GM04504 (cell line): Measurements from ENCODE around the gene C6orf89.
"Not testable (repeated sequence)": the region's sequence is repeated elsewhere in the genome, so short reads cannot be mapped to it uniquely, and the experiment has no call there.

Experiments used
- DNase-seq: peaks from one replicate; pipeline ENCODE4 v3.0.0-alpha.2; 2012; ENCODE audit warnings: low read depth

The C6orf89 gene

DNA sequence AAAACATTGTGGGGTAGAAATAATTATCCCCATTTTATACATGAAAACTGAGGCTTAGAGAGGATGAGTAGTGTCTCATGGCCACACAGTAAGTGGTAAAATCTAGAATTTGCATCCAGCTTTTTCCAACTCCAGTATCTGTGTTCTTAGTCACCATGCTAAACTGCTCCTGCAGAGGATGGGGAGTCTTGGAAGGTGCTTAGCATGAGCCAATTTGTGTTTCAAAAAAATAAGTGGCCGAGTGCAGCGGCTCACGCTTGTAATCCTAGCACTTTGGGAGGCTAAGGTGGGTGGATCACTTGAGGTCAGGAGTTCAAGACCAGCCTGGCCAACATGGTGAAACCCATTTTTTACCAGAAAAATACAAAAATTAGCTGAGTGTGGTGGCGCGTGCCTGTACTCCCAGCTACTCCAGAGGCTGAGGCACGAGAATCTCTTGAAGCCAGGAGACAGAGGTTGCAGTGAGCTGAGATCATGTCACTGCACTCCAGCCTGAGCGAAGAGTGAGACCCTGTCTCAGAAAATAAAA lies 2.4 kb downstream of the C6orf89 start:
- DNase-seq, result no peak

DNA sequence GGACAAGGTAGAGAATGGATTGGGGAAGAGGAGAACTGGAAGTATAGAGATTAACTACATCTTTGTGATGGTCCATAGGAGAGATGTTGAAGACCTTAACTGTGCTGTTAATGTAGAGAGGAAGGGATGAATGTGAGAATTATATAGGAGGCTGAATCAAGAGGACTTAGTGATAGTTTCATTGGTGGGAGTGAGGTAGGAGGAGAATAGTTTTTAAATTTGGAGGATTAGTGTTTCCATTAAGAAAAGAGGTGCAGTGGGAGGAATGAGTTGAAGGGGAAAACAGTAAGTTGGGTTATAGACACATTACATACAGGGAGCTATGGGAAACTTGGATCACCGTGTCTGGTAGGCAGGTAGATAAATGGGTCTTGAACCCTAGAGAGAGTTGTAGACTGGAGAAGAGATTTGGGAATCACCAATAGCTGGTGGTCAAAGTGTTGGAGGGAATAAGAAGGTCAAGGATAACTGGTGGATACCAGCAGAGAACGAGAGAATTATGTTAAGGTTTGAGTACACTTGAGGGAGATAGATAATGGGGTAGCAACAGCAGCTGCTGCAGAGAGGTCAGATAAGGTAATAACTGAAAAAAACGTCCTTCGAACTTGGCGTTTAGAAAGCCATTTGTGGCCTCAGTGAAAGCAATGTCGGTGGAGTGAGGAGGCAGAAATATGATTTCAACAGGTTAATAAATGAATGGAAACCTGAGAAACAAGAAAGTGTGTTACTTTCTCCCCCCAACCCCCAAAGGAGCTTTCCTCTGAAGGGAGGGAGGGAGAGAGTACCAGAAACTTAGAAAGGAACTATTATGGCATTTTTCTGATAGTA lies 3.1 kb downstream of the C6orf89 start:
- DNase-seq, result no peak

DNA sequence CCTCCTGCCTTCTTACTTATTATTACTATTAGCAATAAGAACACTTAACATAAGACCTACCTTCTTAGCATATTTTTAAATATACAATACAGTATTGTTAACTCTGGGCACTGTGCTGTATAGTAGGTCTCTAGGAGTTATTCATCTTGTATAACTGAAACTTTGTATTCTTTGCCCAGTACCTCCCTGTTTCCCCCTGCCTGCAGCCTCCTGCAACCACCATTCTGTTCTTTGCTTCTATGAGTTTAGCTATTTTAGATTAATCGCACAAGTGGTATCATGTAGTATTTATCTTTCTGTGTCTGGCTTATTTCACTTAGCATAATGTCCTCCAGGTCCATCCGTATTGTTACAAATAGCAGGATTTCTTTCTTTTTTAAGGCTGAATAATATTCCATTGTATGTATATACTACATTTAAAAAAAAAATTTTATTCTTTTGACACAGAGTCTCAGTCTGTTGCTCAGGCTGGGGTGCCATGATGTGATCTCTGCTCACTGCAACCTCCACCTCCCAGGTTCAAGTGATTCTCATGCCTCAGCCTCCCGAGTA lies 4.4 kb downstream of the C6orf89 start:
- no peak for DNase-seq

DNA sequence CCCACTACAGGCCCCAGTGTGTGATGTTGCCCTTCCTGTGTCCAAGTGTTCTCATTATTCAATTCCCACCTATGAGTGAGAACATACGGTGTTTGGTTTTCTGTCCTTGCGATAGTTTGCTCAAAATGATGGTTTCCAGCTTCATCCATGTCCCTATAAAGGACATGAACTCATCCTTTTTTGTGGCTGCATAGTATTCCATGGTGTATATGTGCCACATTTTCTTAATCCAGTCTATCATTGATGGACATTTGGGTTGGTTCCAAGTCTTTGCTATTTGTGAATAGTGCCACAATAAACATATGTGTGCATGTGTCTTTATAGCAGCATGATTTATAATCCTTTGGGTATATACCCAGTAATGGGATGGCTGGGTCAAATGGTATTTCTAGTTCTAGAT lies 5.4 kb downstream of the C6orf89 start:
- not testable (repeated sequence) for DNase-seq

DNA sequence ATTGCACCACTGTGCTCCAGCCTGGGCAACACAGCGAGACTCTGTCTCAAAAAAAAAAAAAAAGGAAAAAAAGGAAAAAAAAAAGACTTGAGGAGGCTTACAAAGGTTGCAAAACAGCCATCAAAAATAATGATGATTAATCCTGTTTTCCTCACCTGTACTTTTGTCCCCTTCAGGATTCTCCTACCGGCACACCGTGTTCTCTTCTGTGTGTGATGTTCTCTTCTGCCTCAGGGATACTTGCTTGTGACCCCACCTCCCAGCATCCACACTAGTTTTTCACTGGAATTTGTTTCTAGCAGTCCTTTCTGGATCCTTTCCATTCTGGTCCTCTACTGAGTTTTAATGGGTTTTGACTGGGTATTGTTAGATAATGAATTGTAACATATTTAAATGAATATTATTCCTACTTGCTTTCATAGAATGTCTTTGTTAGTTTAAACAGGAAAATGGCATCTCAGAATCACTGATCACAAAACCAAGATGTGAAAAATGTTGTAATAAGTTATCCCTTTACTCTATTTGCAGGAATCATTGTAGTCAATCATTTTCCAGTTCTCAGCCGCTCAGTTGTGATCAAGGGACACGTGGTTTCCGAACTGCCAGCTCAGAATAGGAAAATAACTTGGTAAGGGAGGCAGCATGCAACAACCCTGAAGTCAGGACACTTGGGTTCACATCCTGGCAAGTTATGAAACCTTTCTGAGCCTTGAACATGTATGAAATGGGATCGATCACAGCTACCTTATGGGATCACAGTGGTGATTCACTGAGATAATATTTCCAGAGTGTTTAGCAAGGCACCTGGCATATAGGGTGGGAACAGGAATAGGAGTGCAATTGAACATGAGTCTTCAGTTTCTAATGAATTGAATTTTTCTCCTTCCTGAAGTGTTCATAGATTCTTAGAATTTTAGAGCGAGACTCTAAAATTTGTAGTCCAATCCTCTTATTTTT lies 8.5 kb downstream of the C6orf89 start:
- no peak for DNase-seq

DNA sequence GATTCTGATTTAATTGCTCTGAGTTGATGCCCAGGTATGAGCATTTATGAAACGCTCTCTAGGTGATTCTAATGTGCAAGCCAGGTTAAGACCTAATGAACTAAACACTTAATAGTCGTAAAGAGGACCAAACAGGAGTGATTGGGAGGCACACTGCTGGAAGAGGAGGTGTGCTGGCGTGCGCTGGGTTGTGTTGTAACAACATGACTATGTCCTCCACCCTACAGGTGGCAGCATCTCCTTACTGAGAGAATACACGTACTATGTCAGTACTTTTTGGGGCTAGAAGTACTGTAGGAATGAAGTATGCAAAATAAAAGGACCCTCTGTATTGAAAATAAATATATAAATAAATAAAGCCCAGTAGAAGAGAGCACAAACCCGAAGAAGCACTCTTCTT lies 11.9 kb downstream of the C6orf89 start:
- DNase-seq, result no peak

DNA sequence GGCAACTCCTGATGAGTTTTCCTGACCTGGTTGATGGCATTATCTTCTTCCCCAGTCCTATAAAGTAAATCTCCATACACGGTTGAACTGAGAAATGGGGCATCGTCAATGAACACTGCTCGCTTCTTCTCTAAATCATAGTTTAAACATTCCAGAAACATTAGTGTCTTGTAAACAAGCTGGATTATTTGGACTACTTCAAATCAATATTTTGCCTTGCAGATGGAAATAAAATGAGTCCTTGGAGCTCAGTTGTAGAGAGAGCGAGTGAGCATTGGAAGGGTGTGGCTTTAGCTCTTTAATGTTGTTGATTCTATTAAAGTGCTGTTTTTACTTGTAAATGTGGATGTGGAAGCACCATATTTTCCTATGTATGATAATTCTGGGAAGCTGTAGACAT lies 18.4 kb downstream of the C6orf89 start:
- DNase-seq, result no peak

DNA sequence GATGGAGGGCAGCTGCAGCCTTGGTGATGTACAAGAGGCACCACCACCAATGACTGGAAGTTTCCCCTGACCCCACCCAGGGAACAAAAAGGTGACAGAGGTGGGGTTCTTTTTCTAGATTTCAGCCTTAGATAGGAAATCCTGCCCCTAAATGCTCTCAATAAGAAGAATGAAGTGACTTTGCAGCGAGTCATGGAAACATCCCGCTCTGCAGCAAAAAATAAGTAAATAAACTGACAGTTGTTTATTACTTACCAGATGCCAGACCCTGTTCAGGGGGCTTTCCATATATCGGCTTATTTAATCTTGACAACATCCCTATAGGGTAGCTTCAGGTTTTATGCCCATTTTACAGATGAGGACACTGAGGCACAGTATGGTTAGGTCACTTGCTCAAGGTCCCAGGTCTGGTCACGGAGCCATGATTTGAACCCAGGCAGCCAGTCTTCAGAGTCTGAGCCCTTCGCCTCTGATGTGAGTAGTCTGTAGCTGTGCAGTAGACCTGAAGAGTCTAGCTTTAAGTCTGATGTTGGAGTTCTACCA lies 19.2 kb downstream of the C6orf89 start:
- no peak for DNase-seq

DNA sequence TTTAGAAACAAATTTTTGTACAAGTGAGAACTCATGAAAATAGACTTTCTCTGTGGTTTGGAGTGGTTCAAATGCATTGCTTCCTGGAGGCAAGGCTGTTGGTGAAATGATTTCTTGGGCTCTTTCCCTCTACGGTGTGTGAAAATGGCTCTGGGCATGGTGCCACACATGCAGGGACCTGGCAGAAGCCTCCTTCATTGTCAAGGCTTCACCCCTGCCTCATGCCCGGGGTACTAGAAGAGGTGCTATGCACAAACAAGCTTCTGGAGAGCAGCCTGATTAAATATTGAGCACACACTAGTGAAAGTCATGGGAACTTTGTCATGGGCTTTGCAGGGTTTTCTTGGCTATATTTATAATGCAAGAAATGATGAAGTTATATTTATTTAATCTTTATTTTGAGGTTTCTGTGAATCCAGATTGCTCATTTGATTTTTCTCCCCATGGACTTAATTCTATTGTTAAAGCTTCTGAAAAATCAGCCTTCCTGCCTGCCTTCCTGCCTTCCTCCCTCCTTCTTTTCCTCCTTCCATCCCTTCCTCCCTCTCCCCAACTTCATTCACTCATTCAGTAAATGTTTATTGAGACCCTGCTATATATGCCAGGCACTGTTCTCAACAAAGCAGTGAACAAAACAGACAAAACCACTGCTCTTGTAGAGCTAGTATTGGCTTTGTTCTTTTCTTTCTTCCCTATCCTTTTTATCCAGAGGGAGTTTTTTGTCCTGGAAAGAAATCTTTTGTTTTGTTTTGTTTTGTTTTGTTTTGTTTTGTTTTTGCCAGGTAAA lies 21.0 kb downstream of the C6orf89 start:
- no peak for DNase-seq

DNA sequence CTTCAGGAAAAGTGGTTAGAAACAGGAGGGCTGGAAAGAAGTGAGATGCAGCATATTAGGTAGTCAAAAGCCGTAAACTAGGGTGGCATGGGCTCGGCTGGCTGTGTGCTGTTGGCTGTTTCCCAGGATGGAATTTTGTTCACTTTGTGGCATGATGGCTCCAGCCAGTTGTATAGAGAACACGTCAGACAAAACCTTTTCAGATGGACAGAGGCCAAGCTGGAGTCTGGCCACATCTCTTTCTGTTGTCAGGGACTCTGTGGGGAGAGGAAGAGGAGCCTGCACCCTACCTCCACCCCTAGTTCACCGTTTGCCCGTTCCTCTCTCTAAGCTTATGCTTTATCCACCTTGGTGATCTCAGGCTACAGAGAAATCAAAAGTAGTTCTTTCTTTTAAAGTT lies 22.0 kb downstream of the C6orf89 start:
- DNase-seq, result no peak

DNA sequence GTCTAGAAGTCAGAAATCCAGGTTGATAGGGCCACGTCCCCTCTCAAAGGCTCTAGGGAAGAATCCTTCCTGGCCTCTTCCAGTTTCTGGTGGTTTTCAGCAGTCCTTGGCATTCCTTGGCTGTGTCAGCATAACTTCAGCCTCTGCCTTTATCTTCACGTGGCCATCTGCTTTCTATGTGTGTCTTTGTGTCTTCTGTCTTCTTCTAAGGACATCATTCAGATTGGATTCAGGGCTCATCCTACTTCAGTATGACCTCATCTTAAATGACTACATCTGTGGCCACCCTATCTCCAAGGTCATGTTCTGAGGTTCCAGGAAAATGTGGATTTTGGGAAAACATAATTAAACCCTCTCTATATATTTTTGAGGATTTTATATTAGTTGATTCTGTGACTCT lies 23.0 kb downstream of the C6orf89 start:
- DNase-seq, result no peak

DNA sequence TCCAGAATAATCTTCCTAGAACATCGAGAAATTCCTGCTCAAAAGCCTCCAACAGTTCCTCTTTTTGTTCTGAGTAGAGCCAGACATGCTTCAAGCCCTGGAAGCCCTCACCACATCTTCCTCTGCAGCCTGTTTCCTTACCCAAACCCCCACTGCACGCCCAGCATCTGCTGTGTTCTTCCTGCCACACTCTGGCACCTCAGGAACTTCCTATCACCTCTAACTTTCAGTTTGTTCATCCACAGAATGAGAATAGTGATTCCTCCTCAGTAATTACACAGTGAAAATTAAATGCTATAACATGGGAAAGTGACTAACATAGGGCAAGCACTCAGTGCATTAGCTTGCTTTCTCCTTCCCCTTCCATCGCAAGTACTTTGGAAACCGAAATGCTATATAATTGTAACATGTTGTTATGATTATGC lies 26.3 kb downstream of the C6orf89 start:
- DNase-seq, result no peak

DNA sequence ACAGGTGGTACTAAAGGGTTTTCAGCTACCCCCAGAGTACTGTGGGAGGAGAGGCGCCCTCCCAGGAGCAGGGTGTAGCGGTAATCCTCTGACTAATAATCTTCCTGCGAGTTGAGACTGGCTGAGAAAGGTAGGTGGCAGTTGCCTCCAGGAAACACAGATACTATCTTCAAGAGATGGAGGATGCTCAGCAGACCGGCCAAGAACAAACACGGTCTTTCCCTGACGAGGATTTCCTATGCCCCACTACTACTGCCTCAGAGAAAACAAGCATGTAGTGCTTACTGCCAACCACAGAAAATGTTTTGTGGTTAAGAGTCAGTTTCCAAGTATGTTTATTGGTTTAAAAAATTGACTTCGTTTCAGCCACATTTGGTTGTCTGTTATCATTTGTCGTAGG lies 26.8 kb downstream of the C6orf89 start:
- DNase-seq, result peak; percentile 82

DNA sequence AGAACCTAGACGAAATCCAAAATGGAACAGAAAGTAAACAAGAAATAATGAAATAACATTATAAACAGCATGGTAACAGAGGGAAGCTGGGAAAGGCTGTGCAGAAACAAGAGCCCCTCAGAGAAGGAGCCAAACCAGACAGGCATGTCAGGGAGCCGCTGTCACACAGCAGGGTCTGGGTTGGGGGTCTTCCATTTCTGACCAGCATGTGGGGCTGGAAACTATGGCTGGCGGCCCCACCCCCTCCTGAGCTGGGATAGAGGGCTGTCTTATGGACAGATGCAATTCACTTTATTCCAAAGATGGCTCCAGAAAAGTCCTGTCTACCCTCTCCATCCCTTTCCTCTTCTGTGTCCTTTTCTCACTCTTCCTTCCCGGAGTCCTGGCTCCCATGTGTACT lies 27.3 kb downstream of the C6orf89 start:
- no peak for DNase-seq

DNA sequence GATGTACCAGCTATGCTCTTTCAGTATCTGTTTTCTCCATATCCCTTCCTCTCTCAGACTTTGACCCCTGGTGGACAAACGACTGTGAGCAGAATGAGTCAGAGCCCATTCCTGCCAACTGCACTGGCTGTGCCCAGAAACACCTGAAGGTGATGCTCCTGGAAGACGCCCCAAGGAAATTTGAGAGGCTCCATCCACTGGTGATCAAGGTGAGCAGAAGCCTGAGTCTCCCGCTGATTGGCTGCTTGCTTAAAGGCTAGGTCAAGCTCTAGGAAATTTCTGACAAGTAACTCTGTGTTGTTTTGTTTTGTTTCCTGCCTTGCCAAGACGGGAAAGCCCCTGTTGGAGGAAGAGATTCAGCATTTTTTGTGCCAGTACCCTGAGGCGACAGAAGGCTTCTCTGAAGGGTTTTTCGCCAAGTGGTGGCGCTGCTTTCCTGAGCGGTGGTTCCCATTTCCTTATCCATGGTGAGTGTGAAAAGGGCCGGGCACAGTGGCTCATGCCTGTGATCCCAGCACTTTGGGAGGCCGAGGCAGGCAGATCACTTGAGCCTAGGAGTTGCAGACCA lies 28.6 kb downstream of the C6orf89 start:
- DNase-seq, result no peak

DNA sequence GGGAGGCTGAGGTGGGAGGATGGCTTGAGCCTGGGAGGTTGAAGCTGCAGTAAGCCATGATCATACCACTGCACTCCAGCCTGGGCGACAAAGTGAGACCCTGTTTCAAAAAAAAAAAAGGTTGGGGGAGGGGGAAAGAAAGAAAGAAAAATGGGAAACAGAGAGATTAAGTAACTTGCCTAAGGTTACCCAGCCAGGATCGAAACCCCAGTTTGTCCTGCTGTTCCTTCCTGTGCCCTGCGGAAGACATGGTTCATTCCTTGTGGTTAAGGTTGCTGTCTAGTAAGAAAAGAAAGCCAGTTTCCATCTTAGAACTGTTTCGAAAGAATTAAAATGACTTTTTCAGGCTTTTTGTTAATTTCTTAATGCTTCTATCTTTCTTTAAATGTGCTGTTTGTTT lies 29.8 kb downstream of the C6orf89 start:
- DNase-seq, result no peak

DNA sequence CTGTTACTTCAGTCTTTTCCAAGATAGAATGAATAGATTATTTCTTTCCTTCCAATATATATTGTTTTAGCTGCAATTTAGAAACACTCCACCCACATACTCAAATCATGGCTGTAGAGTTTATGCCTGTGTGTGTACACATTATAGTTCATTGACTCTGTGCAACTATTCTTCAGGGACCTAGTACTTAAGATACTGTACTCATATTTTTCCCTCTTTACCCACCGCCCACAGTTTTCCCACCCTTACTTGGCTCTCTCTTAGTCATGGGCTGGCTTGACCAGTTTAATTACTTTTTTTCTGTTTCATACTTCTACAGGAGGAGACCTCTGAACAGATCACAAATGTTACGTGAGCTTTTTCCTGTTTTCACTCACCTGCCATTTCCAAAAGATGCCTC lies 30.4 kb downstream of the C6orf89 start:
- DNase-seq, result no peak

DNA sequence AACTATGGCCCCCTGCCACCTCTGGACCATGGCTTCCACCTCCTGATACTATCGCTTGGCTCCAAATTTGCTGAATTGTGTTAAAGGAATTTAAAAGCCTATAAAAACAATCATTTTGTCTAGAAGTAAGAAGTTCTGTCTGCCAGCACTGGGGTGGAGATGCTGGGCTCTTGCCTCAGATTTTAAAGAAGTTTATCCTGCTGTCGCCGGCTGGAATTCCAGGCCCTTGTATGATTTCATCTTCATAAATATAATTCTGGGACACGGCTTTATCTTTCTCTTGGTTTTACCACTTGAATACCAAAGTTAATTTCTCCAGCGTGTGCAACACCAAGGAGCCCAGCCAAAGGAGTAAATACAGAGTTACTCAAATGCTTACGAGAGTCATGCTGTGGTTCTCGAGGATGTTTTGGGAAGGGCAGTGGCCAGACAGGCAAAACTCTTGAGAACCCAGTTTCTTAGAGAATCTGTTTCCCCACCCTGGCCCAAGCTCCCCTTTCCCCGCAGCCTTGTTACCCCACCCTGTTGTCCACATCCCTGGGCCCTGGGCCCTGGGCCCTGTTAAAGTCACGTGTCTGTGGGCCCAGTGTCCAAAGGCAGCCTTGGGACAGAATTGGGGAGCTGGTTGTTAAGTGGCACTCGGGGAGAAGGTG lies 31.9 kb downstream of the C6orf89 start:
- peak; percentile 91 for DNase-seq

DNA sequence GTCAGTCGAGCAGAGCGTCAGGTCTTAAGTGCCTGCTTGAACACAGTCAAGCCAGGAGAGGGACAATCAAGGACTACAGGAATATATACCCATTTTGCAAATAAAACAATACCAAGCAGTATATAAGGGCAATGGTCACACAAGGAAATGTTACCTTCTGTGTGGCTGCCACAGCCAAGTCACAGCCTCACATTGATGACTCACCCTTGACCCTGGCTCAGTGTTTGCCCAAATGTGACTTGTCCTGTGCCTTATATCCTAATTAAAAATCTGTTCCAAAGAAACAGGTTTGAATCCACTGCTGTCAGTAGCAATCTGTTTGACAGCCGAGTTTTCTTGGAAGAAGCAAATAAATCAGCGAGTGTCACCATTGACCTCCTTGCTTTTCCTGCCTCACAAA lies 34.3 kb downstream of the C6orf89 start:
- no peak for DNase-seq

DNA sequence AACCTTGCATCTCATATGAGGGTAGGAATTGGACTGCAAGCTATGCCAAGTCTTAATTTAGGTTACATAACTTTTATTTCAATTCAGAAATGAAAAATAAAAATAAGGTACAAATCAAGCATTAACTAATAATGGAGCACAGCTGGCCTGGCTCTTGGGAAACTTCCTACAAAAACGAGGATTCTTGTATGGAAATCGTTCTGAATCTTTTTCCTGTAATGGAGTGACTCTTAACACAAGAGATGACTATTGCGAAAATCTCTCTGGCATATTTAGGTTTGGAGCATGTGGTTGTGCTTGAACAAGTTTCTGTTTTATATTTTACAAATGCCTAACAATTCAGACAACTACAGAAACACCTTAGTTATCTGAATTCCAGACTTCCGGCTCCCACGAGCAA lies 34.8 kb downstream of the C6orf89 start:
- DNase-seq, result no peak

DNA sequence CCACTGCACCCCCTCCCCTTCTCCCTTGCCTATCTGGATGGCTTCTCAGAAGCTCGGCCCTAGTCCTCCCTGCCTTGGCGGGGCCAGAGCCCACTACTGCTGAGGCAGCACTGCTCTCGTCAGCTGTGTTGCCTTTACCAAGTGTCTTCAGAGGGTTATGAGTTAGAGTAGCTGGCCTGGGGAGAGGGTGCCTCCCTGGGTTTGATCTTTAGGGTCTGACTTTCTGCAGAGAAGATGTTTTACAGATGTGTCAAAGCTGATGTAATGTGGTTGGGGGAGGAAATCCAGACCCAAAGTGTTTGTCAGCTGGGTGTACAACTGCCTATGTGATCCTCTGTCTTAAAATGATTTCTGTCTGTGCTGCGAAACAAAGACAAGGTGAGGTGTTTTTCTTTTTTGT lies 38.4 kb downstream of the C6orf89 start:
- no peak for DNase-seq
